ENCODE measurements around the gene VAV2. TPM values are rescaled to one million over a fixed set of nuclear protein-coding genes. Genes with fewer than 3 reads are reported as not detected.
A peak's percentile ranks its signal among the peaks of the same experiment; 100 is the strongest.

The VAV2 gene
- total and polyA plus RNA-seq, 9 of the 15 experiments (the other 6 are each of a cell fraction or from before 2014, with no cell fraction given), result 0.01 to 2.7 (median 1.0) TPM; not detected in 1

DNA sequence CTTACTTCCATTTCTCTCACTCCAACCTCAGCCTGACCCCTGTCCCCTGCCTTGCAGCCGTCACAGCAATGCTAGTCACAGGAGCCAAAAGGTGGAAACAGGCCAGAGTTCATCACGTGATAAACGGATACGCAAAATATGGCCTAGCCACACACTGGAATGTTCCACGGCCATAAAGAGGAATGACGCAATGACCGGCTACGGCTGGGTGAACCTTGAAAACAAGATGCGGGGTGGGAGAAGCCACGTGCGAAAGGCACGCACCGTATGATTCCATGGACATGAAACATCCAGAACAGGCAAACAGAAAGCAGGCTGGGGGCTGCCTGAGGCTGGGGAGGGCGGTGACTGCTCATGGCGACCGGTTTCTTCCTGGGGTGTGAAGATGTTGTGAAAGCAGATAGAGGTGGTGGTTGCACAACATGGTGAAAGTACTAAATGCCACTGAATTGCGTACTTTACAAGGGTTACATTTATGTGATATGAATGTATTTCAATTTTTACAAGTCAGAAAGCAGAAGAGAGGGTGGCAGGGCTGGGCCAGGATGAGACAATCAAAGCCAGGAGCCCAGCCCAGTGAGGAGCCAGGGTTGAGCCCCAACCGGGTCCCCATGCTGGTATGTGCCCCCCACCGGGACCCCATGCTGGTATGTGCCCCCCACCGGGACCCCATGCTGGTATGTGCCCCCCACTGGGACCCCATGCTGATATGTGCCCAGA lies 136.2 kb downstream of the VAV2 start (continued):
- TF ChIP-seq, protein P1, sequence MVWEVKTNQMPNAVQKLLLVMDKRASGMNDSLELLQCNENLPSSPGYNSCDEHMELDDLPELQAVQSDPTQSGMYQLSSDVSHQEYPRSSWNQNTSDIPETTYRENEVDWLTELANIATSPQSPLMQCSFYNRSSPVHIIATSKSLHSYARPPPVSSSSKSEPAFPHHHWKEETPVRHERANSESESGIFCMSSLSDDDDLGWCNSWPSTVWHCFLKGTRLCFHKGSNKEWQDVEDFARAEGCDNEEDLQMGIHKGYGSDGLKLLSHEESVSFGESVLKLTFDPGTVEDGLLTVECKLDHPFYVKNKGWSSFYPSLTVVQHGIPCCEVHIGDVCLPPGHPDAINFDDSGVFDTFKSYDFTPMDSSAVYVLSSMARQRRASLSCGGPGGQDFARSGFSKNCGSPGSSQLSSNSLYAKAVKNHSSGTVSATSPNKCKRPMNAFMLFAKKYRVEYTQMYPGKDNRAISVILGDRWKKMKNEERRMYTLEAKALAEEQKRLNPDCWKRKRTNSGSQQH (CRISPR knock-in tag; IDR thresholded peaks at IDR 0.05), result no peak
- TF ChIP-seq ZC3H11A (IDR thresholded peaks at IDR 0.05; ENCODE audit: low read depth, low read length) (no peak), RCOR1 (IDR thresholded peaks at IDR 0.05; ENCODE audit: borderline replicate concordance in 1 of 2, low read depth in 2 of 2, low read length in 2 of 2) (no peak), RHOXF2B (CRISPR knock-in tag; conservative IDR thresholded peaks at IDR 0.05) (no peak), NRF1 (conservative IDR thresholded peaks at IDR 0.05 in 1 of 2, IDR thresholded peaks at IDR 0.05 in 1 of 2) (no peak), BACH1 (tag; IDR thresholded peaks at IDR 0.05) (no peak), PHTF2 (CRISPR knock-in tag; IDR thresholded peaks at IDR 0.05) (no peak), THRAP3 (IDR thresholded peaks at IDR 0.05; ENCODE audit: borderline replicate concordance) (no peak), RAD51 (IDR thresholded peaks at IDR 0.05; ENCODE audit: borderline replicate concordance, low read depth) (peak; percentile 84), STAT5B (CRISPR knock-in tag; IDR thresholded peaks at IDR 0.05) (no peak), DMBX1 (CRISPR knock-in tag; IDR thresholded peaks at IDR 0.05; ENCODE audit: borderline replicate concordance) (no peak), RFX1 (IDR thresholded peaks at IDR 0.05) (no peak), NR2C2 (CRISPR knock-in tag; IDR thresholded peaks at IDR 0.05) (no peak), NR2C2 (tag; IDR thresholded peaks at IDR 0.05) (peak; percentile 70; the same call in 1 of the 2 replicates), JUND (IDR thresholded peaks at IDR 0.05; ENCODE audit: borderline replicate concordance, low read depth, low read length) (no peak), JUND (tag; IDR thresholded peaks at IDR 0.05; ENCODE audit: borderline replicate concordance, low read depth, low read length) (0 out of 3 replicates have a peak, but pooled peaks have one; percentile 22), CXXC5 (CRISPR knock-in tag; IDR thresholded peaks at IDR 0.05) (peak; percentile 54; the same call in 1 of the 2 replicates), EP300 (IDR thresholded peaks at IDR 0.05; ENCODE audit: low read length) (no peak), NFIX (CRISPR knock-in tag; IDR thresholded peaks at IDR 0.05; ENCODE audit: low read depth) (no peak)
- TF ChIP-seq, protein P2, sequence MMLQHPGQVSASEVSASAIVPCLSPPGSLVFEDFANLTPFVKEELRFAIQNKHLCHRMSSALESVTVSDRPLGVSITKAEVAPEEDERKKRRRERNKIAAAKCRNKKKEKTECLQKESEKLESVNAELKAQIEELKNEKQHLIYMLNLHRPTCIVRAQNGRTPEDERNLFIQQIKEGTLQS (IDR thresholded peaks at IDR 0.05), result peak; percentile 86
- TF ChIP-seq, protein P2 (CRISPR knock-in tag; conservative IDR thresholded peaks at IDR 0.05), result no peak
- TF ChIP-seq, protein P3, sequence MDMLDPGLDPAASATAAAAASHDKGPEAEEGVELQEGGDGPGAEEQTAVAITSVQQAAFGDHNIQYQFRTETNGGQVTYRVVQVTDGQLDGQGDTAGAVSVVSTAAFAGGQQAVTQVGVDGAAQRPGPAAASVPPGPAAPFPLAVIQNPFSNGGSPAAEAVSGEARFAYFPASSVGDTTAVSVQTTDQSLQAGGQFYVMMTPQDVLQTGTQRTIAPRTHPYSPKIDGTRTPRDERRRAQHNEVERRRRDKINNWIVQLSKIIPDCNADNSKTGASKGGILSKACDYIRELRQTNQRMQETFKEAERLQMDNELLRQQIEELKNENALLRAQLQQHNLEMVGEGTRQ (CRISPR knock-in tag; IDR thresholded peaks at IDR 0.05), result peak; percentile 69
- TF ChIP-seq, protein P4, sequence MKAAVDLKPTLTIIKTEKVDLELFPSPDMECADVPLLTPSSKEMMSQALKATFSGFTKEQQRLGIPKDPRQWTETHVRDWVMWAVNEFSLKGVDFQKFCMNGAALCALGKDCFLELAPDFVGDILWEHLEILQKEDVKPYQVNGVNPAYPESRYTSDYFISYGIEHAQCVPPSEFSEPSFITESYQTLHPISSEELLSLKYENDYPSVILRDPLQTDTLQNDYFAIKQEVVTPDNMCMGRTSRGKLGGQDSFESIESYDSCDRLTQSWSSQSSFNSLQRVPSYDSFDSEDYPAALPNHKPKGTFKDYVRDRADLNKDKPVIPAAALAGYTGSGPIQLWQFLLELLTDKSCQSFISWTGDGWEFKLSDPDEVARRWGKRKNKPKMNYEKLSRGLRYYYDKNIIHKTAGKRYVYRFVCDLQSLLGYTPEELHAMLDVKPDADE (conservative IDR thresholded peaks at IDR 0.05; ENCODE audit: control insufficient read depth, low read depth, low read length), result no peak
- TF ChIP-seq, protein P5, sequence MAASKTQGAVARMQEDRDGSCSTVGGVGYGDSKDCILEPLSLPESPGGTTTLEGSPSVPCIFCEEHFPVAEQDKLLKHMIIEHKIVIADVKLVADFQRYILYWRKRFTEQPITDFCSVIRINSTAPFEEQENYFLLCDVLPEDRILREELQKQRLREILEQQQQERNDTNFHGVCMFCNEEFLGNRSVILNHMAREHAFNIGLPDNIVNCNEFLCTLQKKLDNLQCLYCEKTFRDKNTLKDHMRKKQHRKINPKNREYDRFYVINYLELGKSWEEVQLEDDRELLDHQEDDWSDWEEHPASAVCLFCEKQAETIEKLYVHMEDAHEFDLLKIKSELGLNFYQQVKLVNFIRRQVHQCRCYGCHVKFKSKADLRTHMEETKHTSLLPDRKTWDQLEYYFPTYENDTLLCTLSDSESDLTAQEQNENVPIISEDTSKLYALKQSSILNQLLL (CRISPR knock-in tag; IDR thresholded peaks at IDR 0.05; ENCODE audit: borderline replicate concordance), result no peak

Measured in K562 (cell line).